GM12864 (cell line): ENCODE data around the gene TSEN34.
"Not testable (repeated sequence)": the region's sequence is repeated elsewhere in the genome, so short reads cannot be mapped to it uniquely, and the experiment has no call there.

Experiments
- DNase-seq: peaks from one replicate; pipeline ENCODE4 v3.0.0-alpha.2; 2011; ENCODE audit warnings: low read depth
- H3K4me3 ChIP-seq: 2 replicates; pipeline ENCODE4 v1.5.1; 2011; ENCODE audit warnings: mild to moderate bottlenecking, low read depth, low read length, control low read depth
- TF ChIP-seq, protein P1 (sequence below): IDR thresholded peaks from 2 replicates; pipeline ENCODE4 v1.5.1; 2011; ENCODE audit warnings: low read depth, mild to moderate bottlenecking, moderate library complexity, low read length, control low read depth, inconsistent platforms; ENCODE audit errors: missing control alignments

TSEN34 gene

DNA sequence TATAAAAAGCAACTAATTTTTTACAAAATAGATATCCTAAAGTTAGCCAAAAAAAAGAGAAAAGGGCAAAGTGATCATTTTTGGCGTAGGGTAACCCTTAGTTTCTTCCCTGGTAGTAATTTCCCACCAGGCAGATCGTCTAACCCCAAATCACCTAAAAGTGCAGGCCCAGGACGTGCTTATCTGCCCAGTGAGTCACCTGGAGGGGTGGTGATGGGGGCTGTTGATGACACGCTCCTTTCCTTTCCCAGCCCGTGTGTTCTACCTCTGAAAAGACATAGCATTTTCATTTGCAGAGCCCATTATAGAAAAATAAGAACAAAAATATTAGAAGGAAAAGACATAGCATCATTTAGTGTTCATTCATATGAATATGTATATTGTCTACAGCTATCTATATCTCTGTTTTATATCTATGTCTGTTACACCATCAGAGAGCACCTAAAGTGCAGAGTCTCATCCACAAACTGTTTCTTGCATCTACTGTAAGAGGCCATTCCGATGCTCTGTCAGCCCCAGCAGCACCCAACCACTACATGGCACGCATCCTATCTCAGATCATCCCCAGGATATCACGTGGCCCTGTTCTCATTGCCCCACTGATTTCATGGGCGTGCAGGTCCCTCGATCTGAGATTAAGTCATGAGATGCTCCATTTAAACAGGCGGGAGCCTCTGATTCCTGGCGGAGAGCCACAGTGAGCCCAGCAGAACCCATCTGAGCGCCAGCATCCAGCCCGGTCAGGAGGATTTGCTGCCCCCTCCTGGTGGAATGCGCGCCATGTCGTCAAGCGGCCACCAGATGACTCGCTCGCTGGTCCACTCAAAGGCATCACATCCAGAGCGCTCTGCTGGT, 40.2 kb downstream of the TSEN34 start:
- no peak overlapping the region for H3K4me3 ChIP-seq
- TF ChIP-seq, protein P1, sequence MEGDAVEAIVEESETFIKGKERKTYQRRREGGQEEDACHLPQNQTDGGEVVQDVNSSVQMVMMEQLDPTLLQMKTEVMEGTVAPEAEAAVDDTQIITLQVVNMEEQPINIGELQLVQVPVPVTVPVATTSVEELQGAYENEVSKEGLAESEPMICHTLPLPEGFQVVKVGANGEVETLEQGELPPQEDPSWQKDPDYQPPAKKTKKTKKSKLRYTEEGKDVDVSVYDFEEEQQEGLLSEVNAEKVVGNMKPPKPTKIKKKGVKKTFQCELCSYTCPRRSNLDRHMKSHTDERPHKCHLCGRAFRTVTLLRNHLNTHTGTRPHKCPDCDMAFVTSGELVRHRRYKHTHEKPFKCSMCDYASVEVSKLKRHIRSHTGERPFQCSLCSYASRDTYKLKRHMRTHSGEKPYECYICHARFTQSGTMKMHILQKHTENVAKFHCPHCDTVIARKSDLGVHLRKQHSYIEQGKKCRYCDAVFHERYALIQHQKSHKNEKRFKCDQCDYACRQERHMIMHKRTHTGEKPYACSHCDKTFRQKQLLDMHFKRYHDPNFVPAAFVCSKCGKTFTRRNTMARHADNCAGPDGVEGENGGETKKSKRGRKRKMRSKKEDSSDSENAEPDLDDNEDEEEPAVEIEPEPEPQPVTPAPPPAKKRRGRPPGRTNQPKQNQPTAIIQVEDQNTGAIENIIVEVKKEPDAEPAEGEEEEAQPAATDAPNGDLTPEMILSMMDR, result peak; percentile 99
- DNase-seq, result peak; percentile 37

DNA sequence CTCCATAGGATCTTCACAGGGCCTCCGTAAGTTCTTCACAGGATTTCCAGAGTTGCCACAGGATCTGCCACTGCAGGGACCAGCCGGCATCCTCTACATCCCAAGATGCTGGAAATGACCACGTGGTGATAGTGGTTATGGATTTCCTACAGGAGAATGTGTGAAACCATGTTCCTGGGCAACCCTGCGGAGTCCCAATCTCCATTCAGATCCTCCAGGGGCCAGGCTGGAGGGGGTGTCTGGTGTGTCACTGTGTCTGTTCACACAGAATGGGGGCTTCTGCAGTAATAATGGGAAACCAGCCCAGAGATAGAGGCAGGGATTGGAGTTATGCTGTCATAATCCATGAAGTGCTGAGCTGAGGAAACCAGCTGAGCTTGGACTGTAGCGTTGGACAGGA, 42.8 kb downstream of the TSEN34 start:
- TF ChIP-seq, protein P1, result no peak
- no peak overlapping the region for H3K4me3 ChIP-seq
- no peak for DNase-seq

DNA sequence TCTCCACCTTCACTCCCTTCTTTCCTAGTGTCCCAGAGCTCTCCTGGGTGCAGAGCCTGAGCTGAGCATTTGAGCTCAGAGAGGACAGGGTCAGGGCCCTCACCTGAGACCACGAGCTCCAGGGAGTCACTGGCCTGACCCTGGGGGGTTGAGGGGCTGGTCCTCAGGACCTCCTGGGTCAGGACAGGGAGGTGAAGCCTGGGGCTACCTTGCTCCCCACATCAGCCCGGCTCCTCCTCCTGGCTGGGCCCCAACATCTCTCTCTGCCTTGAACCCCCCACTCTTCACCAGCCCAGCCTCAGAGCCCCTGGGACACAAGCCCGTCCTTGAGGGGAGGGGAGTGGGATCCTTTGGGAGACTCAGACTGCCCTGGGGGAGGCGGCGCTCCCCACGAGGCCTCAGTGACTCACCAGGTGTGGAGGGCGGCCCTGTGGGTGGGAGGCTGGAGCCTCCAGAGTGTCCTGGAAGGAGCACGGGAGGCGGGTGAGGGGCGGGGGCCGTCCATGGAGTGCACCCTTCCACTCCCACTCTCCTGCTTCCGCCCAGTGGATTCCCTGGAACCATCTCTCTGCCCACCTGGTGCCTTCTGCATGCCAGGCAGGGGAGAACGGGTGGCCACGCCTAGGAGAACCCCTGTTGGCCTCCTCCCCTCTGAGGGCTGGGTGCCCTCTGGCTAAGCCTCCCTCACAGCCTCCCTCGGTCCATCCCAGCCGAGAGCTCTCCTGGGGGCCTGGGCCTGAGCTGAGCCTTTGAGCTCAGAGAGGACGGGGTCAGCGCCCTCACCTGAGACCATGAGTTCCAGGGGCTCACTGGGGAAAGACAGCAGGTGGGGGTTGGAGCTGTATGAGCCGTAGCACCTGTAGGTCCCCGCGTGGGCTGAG, 48.6 kb downstream of the TSEN34 start:
- DNase-seq, H3K4me3 ChIP-seq: not testable (repeated sequence)

DNA sequence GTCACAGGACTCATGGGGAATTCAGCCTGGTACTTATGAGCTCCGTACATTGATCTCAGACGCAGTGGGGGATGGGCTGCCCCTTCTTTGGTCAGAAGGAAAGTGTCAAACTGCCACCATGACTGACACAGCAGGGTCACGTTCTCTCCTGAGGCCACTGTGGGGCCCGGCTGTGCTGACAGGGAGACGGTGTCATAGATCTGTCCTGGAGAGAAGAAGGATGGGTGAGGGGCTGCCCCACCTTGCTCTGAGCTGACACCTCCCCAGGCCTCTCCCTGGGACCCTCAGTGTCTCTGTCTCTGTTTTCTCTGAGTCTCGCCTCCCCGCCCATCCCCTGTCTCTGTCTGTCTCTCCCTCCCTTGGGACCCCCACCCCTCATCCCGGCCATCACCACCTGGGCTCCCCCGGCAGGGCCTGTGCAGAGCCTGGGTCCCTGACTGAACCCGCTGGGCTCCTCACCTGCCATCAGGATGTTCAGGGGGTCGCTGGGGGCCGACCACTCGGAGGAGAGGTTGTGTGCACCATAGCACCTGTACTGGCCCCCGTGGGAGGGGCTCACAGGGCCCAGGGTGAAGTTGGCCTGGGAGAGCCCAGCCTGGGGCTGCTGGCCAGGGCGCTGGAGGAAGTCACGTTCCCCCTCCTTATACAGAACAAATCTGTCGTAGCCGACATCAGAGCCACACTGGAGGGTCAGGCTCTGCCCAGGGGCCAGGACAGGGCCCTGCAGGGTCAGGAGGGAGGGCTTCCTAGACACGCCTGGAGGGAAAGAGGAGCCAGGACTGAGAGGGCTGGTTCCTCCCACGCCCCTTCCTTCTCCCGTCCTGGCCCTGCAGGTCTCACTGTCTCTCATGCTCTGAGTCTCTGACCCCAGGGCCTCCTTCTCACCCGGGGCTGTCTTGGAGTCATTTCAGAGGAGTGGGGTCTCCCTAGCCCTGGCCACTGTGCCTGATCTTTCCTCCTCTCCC, 49.5 kb downstream of the TSEN34 start:
- not testable (repeated sequence) for H3K4me3 ChIP-seq, DNase-seq

DNA sequence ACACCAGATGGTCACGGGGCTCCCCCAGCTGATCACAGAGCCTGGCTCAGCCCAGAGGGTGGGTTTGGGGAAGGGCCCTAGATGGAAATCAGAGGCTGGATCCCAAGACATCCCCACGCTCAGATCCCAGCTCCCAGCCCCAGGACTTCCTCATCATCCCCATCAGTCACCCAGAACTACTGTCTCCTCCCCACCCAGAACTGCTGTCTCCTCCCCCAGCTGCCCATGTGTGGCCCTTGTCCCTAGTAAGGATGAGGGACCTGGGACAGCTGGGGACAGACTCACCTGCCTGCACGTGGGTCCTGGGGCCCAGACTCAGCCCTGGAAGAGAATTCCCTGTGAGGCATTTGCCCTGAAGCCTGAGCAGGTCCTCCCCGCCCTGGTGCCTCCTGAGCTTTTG, 51.1 kb downstream of the TSEN34 start:
- DNase-seq, result not testable (repeated sequence)

DNA sequence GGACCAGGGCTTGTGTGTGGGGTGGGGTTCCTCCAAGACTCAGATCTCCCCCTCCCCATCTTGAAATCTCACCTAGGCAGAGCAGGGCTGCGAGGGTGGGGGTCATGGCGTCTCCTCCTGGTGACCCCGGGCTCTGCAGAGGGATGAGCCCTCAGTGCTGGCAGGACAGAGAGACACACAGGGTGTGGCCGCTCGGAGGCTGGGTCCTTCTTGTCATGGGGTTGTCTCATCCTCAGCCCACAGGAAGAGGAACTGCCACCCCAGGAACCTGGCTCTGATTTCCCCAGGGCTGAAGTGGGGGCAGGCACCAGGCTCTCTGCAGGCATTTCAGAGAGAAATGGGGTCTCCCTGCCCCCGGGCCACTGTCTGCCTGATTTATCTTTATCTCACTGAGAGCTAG, 51.5 kb downstream of the TSEN34 start, which contains the start of gene LILRA6:
Gene LILRA6, minus strand, starts transcription at position 145 of the 400 bp plus-strand sequence.
- not testable (repeated sequence) for H3K4me3 ChIP-seq, DNase-seq

More for the DNA sequence above, 51.1 kb downstream of the TSEN34 start:
- not testable (repeated sequence) for H3K4me3 ChIP-seq

DNA sequence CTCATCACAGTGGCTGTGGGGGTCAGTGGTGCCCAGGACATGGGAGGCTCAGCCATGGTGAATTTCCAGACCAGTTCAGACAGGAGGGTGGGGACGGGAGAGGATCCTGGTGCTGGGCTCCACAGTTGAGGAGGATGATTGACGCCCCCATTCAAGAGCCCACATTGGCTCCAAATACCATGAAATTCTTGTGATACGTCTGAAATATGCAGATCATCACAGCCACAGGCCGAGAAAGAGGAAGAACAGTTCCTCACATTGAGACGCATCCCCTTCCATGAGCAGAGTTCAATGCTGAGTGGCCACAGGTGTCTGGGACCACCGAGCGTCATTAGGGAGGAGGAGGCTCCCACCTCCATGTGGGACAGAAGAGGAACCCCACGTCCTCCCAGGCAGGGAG, 52.7 kb downstream of the TSEN34 start:
- not testable (repeated sequence) for DNase-seq, H3K4me3 ChIP-seq
